ENCODE results near the gene DCTPP1. TPM values are rescaled to one million over a fixed set of nuclear protein-coding genes. Genes with fewer than 3 reads are reported as not detected.

The DCTPP1 gene
- polyA plus RNA-seq, 1 donor from 2014 or later: 47.3 TPM

DNA sequence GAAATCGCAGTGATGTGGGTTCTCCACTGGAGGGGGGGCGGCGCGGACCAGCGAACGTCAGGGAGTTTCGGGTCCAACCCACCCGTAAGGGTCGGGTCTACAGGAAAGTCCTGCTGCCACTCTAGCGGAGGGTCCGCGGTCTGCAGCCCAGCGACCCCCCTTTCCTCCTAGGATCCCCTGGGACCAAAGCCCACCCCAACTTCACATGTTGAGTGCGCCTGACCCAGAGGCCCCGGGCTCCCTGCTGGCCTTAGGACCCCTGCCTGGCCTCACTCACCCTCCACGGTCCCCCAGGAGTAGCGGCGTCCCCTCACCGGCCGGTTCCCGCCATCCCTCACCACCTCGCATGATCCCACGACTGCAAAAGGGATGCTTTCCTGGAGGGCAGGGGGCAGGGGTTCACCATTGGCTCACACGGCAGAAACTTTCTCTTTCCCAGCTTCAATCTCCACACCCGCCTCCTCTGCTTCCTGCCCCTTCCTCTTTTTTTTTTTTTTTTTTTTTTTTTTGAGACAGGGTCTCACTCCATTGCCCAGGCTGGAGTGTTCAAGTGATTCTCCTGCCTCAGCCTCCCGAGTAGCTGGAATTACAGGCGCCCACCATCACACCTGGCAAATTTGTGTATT is 50.6 kb downstream of the DCTPP1 start:
- TF ChIP-seq RAD21 (conservative IDR thresholded peaks at IDR 0.05) (no peak), EP300 (conservative IDR thresholded peaks at IDR 0.05; ENCODE audit: poor library complexity, severe bottlenecking) (no peak), SMC3 (conservative IDR thresholded peaks at IDR 0.05; ENCODE audit: poor library complexity) (no peak), EZH2 (IDR thresholded peaks at IDR 0.05; ENCODE audit: borderline replicate concordance, insufficient read depth, low read length, poor library complexity, severe bottlenecking) (no peak), POLR2AphosphoS5 (IDR thresholded peaks at IDR 0.05) (no peak), TAF1 (IDR thresholded peaks at IDR 0.05; ENCODE audit: low read depth) (no peak), MXI1 (conservative IDR thresholded peaks at IDR 0.05; ENCODE audit: poor library complexity, severe bottlenecking) (no peak)
- TF ChIP-seq, protein P1, sequence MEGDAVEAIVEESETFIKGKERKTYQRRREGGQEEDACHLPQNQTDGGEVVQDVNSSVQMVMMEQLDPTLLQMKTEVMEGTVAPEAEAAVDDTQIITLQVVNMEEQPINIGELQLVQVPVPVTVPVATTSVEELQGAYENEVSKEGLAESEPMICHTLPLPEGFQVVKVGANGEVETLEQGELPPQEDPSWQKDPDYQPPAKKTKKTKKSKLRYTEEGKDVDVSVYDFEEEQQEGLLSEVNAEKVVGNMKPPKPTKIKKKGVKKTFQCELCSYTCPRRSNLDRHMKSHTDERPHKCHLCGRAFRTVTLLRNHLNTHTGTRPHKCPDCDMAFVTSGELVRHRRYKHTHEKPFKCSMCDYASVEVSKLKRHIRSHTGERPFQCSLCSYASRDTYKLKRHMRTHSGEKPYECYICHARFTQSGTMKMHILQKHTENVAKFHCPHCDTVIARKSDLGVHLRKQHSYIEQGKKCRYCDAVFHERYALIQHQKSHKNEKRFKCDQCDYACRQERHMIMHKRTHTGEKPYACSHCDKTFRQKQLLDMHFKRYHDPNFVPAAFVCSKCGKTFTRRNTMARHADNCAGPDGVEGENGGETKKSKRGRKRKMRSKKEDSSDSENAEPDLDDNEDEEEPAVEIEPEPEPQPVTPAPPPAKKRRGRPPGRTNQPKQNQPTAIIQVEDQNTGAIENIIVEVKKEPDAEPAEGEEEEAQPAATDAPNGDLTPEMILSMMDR (IDR thresholded peaks at IDR 0.05; ENCODE audit: poor library complexity, severe bottlenecking): no peak
- TF ChIP-seq, protein P2, sequence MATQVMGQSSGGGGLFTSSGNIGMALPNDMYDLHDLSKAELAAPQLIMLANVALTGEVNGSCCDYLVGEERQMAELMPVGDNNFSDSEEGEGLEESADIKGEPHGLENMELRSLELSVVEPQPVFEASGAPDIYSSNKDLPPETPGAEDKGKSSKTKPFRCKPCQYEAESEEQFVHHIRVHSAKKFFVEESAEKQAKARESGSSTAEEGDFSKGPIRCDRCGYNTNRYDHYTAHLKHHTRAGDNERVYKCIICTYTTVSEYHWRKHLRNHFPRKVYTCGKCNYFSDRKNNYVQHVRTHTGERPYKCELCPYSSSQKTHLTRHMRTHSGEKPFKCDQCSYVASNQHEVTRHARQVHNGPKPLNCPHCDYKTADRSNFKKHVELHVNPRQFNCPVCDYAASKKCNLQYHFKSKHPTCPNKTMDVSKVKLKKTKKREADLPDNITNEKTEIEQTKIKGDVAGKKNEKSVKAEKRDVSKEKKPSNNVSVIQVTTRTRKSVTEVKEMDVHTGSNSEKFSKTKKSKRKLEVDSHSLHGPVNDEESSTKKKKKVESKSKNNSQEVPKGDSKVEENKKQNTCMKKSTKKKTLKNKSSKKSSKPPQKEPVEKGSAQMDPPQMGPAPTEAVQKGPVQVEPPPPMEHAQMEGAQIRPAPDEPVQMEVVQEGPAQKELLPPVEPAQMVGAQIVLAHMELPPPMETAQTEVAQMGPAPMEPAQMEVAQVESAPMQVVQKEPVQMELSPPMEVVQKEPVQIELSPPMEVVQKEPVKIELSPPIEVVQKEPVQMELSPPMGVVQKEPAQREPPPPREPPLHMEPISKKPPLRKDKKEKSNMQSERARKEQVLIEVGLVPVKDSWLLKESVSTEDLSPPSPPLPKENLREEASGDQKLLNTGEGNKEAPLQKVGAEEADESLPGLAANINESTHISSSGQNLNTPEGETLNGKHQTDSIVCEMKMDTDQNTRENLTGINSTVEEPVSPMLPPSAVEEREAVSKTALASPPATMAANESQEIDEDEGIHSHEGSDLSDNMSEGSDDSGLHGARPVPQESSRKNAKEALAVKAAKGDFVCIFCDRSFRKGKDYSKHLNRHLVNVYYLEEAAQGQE (IDR thresholded peaks at IDR 0.05; ENCODE audit: borderline replicate concordance): no peak
- H3K9me2 ChIP-seq (ENCODE audit: insufficient read depth, low read length): no peaks in the 10 kb centered on the region
- H3K4me3 ChIP-seq (ENCODE audit: low read length): peak overlapping the region; percentile 98
- H3K9ac ChIP-seq (ENCODE audit: low read length): peak overlapping the region; percentile 100
- H3F3A ChIP-seq (ENCODE audit: insufficient read depth, low read length, poor library complexity, severe bottlenecking): no peaks in the 10 kb centered on the region
- H4K20me1 ChIP-seq (ENCODE audit: insufficient read depth): no peaks in the 10 kb centered on the region
- no peak overlapping the region for H2AFZ ChIP-seq (ENCODE audit: low read depth, low read length)
- no peaks in the 10 kb centered on the region for H3K36me3 ChIP-seq (ENCODE audit: insufficient read depth, low read length)
- no peaks in the 10 kb centered on the region for H3K27me3 ChIP-seq (ENCODE audit: insufficient read depth, low read depth, low read length)
- peaks cover 5% of the 10 kb centered on the region for H3K79me2 ChIP-seq (replicated peaks; ENCODE audit: insufficient read depth, low read length)
- no peaks in the 10 kb centered on the region for H3K9me3 ChIP-seq (ENCODE audit: low read length)
- H3K27ac ChIP-seq (ENCODE audit: low read length): peak overlapping the region; percentile 100
- H3K4me2 ChIP-seq (ENCODE audit: low read length): peak overlapping the region; percentile 91

DNA sequence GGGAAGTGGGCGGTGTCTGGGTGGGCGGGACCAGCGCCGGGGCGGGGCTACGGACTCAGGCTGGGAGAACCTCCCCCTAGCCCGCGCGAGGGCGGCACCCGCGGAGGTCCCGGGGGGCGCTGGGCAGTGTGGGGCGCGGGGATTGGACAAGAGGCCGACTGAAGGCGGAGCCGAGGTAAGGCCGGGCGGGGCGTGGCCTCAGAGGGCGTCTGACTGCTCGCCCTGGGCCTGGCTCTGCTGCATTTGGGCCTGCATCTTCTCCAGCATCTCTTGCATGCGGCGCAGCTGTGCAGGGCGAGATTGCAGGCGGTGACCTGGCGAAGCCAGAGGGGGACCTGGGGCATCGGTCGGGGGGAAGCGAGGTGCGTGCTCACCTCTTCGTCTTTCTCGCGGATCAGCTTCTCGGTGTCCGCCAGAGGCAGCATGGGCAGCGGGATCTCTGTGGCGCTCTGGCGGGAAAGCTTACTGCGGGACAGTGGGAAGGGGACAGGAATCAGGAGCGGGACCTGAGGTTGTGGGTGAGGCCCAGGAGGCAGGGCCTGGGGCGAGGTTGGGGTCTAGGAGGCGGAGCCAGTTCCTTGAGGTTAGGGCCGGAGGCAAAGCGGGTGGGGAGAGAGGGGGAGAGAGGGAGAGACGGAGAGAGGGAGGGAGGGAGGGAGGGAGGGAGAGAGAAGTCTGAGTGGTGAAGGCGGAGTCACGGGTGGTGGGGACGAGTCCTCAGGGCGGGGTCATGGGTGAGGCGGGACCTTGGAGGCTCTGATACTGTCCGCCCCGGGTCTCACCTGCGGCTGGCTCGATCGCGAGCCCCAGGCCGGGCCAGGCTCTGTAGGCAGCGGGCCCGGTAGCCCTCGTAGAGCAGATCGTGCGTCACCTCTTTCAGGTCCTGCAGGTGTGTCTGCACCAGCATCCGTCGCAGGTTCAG is 51.3 kb downstream of the DCTPP1 start:
- Histone ChIP-seq H4K20me1 (ENCODE audit: insufficient read depth) (no peaks in the 10 kb centered on the region), H3K9me2 (ENCODE audit: insufficient read depth, low read length) (no peaks in the 10 kb centered on the region), H3K27ac (ENCODE audit: low read length) (peak overlapping the region; percentile 100), H3K4me3 (ENCODE audit: low read length) (peak overlapping the region; percentile 98), H3K9me3 (ENCODE audit: low read length) (no peaks in the 10 kb centered on the region), H3K27me3 (ENCODE audit: insufficient read depth, low read depth, low read length) (no peaks in the 10 kb centered on the region), H3K36me3 (ENCODE audit: insufficient read depth, low read length) (no peaks in the 10 kb centered on the region), H3F3A (ENCODE audit: insufficient read depth, low read length, poor library complexity, severe bottlenecking) (no peaks in the 10 kb centered on the region), H3K79me2 (replicated peaks; ENCODE audit: insufficient read depth, low read length) (peaks cover 5% of the 10 kb centered on the region), H3K9ac (ENCODE audit: low read length) (peak overlapping the region; percentile 100), H3K4me2 (ENCODE audit: low read length) (peak overlapping the region; percentile 91), H2AFZ (ENCODE audit: low read depth, low read length) (peak overlapping the region; percentile 98)
- TF ChIP-seq MXI1 (conservative IDR thresholded peaks at IDR 0.05; ENCODE audit: poor library complexity, severe bottlenecking): peak; percentile 78
- TF ChIP-seq EP300 (conservative IDR thresholded peaks at IDR 0.05; ENCODE audit: poor library complexity, severe bottlenecking): no peak
- TF ChIP-seq POLR2AphosphoS5 (IDR thresholded peaks at IDR 0.05): peak; percentile 94
- TF ChIP-seq, protein P2 (IDR thresholded peaks at IDR 0.05; ENCODE audit: borderline replicate concordance): peak; percentile 90
- TF ChIP-seq TAF1 (IDR thresholded peaks at IDR 0.05; ENCODE audit: low read depth): peak; percentile 74
- TF ChIP-seq, protein P1 (IDR thresholded peaks at IDR 0.05; ENCODE audit: poor library complexity, severe bottlenecking): peak; percentile 47
- peak; percentile 33 for TF ChIP-seq SMC3 (conservative IDR thresholded peaks at IDR 0.05; ENCODE audit: poor library complexity)
- TF ChIP-seq RAD21 (conservative IDR thresholded peaks at IDR 0.05): peak; percentile 35
- no peak for TF ChIP-seq EZH2 (IDR thresholded peaks at IDR 0.05; ENCODE audit: borderline replicate concordance, insufficient read depth, low read length, poor library complexity, severe bottlenecking)
